ENCODE data around the gene GRIN2A. TPM values are rescaled to one million over a fixed set of nuclear protein-coding genes. Genes with fewer than 3 reads are reported as not detected.

GRIN2A gene
- total RNA-seq, 1 donor from 2014 or later = not detected

- no peak for TF ChIP-seq CTCF (IDR thresholded peaks at IDR 0.05)
- Mint-ChIP-seq H3K27ac (ENCODE audit: unreplicated experiment) (no peak overlapping the region), H3K9me3 (ENCODE audit: low read depth) (peaks cover 8% of the 10 kb centered on the region), H3K4me1 (ENCODE audit: low read depth) (no peaks in the 10 kb centered on the region), H3K36me3 (ENCODE audit: low read depth) (no peaks in the 10 kb centered on the region), H3K4me3 (ENCODE audit: unreplicated experiment) (no peak overlapping the region), H3K27me3 (ENCODE audit: low read depth) (no peaks in the 10 kb centered on the region)
- DNase-seq (ENCODE audit: low spot score) = no peak
These were observed 98.9 kb downstream of the GRIN2A start for GRCh38 chr16:10083301-10083700.

- Mint-ChIP-seq H3K4me3 (ENCODE audit: unreplicated experiment) (no peak overlapping the region), H3K9me3 (ENCODE audit: low read depth) (peaks cover 13% of the 10 kb centered on the region), H3K27me3 (ENCODE audit: low read depth) (no peaks in the 10 kb centered on the region), H3K36me3 (ENCODE audit: low read depth) (no peaks in the 10 kb centered on the region), H3K27ac (ENCODE audit: unreplicated experiment) (no peak overlapping the region), H3K4me1 (ENCODE audit: low read depth) (no peaks in the 10 kb centered on the region)
- no peak for TF ChIP-seq CTCF (IDR thresholded peaks at IDR 0.05)
- DNase-seq (ENCODE audit: low spot score) = no peak
These were observed 100.9 kb downstream of the GRIN2A start for GRCh38 chr16:10081201-10081940.

GRCh38 chr16:10080051-10080772, 102.0 kb downstream of the GRIN2A start:
- Mint-ChIP-seq H3K36me3 (ENCODE audit: low read depth) (no peaks in the 10 kb centered on the region), H3K4me3 (ENCODE audit: unreplicated experiment) (no peak overlapping the region), H3K27ac (ENCODE audit: unreplicated experiment) (no peak overlapping the region), H3K27me3 (ENCODE audit: low read depth) (no peaks in the 10 kb centered on the region), H3K4me1 (ENCODE audit: low read depth) (no peaks in the 10 kb centered on the region), H3K9me3 (ENCODE audit: low read depth) (peaks cover 13% of the 10 kb centered on the region)
- no peak for DNase-seq (ENCODE audit: low spot score)
- no peak for TF ChIP-seq CTCF (IDR thresholded peaks at IDR 0.05)

- Mint-ChIP-seq H3K36me3 (ENCODE audit: low read depth) (no peaks in the 10 kb centered on the region), H3K27me3 (ENCODE audit: low read depth) (no peaks in the 10 kb centered on the region), H3K4me1 (ENCODE audit: low read depth) (no peaks in the 10 kb centered on the region), H3K27ac (ENCODE audit: unreplicated experiment) (no peak overlapping the region), H3K9me3 (ENCODE audit: low read depth) (peaks cover 12% of the 10 kb centered on the region), H3K4me3 (ENCODE audit: unreplicated experiment) (no peak overlapping the region)
- DNase-seq (ENCODE audit: low spot score) = no peak
- no peak for TF ChIP-seq CTCF (IDR thresholded peaks at IDR 0.05)
These were observed 103.7 kb downstream of the GRIN2A start for GRCh38 chr16:10078541-10078949.

- no peaks in the 10 kb centered on the region for H3K36me3 Mint-ChIP-seq (ENCODE audit: low read depth)
- H3K27ac Mint-ChIP-seq (ENCODE audit: unreplicated experiment) = no peak overlapping the region
- no peak for DNase-seq (ENCODE audit: low spot score)
- H3K4me1 Mint-ChIP-seq (ENCODE audit: low read depth) = no peaks in the 10 kb centered on the region
- H3K9me3 Mint-ChIP-seq (ENCODE audit: low read depth) = peaks cover 10% of the 10 kb centered on the region
- H3K27me3 Mint-ChIP-seq (ENCODE audit: low read depth) = no peaks in the 10 kb centered on the region
- no peak for TF ChIP-seq CTCF (IDR thresholded peaks at IDR 0.05)
- no peak overlapping the region for H3K4me3 Mint-ChIP-seq (ENCODE audit: unreplicated experiment)
These were observed 104.4 kb downstream of the GRIN2A start for GRCh38 chr16:10077861-10078260.

All from chondrocyte (in vitro differentiated cells).